HUDEP-2 (cell line): Measurements from ENCODE around the gene ERBB2.

Experiments used
- DNase-seq, 76 experiments: peaks; one replicate each; lab custom pipeline; 2025; ENCODE audit not compliant: unreplicated experiment in 76 of 76; lab: John Stamatoyannopoulos, UW

The ERBB2 gene

DNA sequence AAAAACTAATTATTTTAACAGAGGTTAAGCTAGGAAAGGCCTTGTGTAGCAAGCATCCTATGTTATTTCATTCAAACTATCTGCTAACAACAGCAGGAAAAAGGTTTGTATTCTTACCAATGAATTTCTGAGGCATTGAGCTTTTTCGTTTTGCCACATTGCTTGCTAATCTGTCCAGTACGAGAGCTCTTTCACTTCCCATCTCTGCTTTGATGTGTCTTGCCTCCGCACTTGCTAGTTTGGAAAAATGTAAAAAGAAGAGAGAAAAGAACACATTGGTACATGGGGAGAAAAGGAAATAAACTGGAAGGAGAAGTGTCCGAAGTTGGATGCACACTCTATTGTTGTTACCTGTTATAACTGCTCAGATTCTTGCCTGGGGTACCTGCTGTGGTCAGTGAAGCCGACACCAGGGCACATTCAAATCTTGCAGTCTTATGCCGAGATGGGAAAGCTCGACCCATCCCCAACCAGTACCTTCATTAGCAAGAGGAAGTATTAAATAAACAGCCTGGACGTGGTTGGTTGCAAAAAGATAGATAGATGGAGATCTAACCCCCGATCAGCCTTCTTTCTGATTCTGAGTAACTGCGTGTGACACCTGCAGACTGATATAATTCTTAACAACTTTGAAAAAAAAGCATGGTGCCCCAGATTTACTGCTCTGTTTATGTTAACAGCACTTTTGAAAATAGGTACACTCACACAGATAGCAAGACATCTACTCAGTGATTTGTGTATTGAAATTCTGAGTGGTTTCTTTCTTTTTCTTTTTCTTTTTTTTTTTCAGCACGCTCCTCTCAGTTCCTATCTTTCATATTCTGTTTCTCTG, 77.9 kb downstream of the ERBB2 start:
- no peak for DNase-seq
